HUES6 (cell line): Measurements from ENCODE around the gene STPG1.

Experiments used
- H3K27ac ChIP-seq: 2 replicates; pipeline ENCODE4 v1.7.0; 2013; ENCODE audit warnings: low read depth, mild to moderate bottlenecking, low read length, inconsistent platforms
- H3K27me3 ChIP-seq: 2 replicates; pipeline ENCODE4 v1.6.1; 2013; ENCODE audit warnings: low read length; ENCODE audit not compliant: control insufficient read depth, insufficient read depth
- H3K36me3 ChIP-seq: 2 replicates; pipeline ENCODE4 v1.6.1; 2013; ENCODE audit warnings: low read length; ENCODE audit not compliant: control insufficient read depth, insufficient read depth
- H3K4me1 ChIP-seq: 2 replicates; pipeline ENCODE4 v1.6.1; 2013; ENCODE audit warnings: low read length; ENCODE audit not compliant: control insufficient read depth, insufficient read depth
- H3K4me3 ChIP-seq: 2 replicates; pipeline ENCODE4 v1.5.1; 2013; ENCODE audit warnings: low read depth, low read length
- H3K9ac ChIP-seq: one replicate; pipeline ENCODE4 v1.6.1; 2013; ENCODE audit warnings: mild to moderate bottlenecking, low read length
- H3K9me3 ChIP-seq: 2 replicates; pipeline ENCODE4 v1.6.1; 2013; ENCODE audit warnings: low read depth, low read length; ENCODE audit not compliant: control insufficient read depth, insufficient read depth

The STPG1 gene

DNA sequence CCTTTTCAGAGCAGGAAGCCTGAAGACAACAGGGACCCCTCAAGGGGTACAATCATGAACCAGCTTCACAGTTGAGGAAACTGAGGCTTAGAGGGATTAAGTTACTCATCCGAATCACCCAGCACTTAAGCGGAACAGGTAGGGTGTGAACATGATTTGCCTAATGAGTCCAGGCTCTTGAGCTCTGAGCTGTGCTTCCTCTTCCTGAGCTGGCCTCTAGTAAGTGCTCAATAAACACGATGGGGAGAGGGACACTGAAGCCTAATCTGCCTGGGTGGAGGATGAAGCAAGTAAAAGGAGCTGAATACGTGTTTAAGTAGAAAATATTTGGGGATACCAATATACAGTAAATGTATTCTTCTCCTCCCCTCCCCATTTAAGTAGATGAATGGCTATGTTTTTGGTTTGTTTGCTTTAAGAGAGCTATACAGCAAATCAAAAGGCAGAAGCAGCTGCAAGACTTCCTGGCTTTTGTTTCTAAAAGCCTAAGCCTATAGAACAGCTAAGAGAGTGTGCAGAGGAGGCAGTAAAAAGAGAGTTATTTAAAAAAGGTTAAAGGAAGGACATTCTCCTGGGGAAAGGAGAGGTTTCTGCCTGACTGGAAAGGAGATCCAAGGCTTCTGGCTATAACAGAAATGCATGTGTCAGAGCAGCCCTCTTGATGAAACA, 20.5 kb downstream of the STPG1 start:
- Histone ChIP-seq H3K4me1 (peaks cover 22% of the 10 kb centered on the region), H3K27ac (no peak overlapping the region), H3K9ac (no peak overlapping the region), H3K27me3 (no peaks in the 10 kb centered on the region), H3K36me3 (no peaks in the 10 kb centered on the region), H3K9me3 (no peaks in the 10 kb centered on the region), H3K4me3 (no peak overlapping the region)

DNA sequence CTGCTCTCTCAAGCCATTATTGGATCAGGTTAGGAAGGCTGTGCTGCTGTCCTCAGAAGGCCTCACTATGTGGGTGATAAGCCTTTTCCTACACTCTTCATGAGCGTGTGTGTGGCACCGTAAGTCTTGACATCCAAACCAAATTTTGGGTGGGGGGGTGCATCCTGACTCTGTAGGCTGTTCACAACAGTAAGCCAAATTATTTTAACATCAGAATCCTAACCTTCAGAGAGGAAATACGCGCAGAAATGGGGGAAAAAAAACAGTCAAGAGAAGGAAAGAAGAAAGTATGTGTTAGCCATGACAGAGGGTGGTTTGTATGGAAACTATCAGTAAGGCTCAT, 21.0 kb downstream of the STPG1 start:
- H3K4me1 ChIP-seq, result peaks cover 22% of the 10 kb centered on the region
- no peaks in the 10 kb centered on the region for H3K27me3 ChIP-seq
- H3K9me3 ChIP-seq, result no peaks in the 10 kb centered on the region
- no peaks in the 10 kb centered on the region; the same call in 1 of the 2 replicates for H3K36me3 ChIP-seq
- H3K4me3 ChIP-seq, result no peak overlapping the region
- H3K9ac ChIP-seq, result no peak overlapping the region
- H3K27ac ChIP-seq, result no peak overlapping the region

DNA sequence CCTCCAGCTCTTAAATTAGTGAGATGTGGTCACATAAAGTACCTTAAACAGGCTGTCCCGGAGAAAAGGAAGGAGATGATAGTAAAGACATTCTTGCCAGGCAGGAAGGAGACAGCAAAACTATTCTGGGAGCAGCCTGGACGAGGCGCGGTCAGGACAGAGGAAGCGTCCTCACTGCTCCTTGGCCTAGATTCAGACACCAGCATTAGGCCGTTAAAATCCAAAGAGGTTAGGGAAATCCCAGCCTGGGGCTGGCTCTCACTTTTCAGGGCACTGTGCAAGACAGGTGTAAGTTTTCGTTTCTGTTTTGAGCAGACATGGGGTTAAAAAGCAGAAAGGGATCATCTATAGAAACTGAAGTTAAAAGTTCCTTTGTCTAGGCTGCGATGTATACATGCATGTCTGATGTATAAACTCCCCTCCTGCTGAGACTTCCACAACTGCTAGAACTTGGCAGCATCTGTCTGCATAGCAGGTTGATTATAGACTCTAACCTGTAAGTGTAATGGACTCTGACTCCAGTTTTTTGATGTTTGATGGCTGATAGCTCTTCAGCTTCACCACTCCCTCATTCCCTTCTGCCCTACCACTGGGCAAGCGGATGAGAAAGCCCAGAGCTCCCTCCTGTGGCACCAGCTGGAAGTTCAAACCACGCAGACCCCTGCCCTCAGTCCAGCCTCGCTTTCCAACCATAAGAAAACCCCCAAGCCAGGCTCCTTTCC, 21.5 kb downstream of the STPG1 start:
- no peaks in the 10 kb centered on the region; the same call in 1 of the 2 replicates for H3K36me3 ChIP-seq
- H3K27ac ChIP-seq, result no peak overlapping the region
- no peaks in the 10 kb centered on the region for H3K9me3 ChIP-seq
- H3K4me3 ChIP-seq, result no peak overlapping the region
- H3K27me3 ChIP-seq, result no peaks in the 10 kb centered on the region
- H3K4me1 ChIP-seq, result peaks cover 22% of the 10 kb centered on the region
- H3K9ac ChIP-seq, result no peak overlapping the region

DNA sequence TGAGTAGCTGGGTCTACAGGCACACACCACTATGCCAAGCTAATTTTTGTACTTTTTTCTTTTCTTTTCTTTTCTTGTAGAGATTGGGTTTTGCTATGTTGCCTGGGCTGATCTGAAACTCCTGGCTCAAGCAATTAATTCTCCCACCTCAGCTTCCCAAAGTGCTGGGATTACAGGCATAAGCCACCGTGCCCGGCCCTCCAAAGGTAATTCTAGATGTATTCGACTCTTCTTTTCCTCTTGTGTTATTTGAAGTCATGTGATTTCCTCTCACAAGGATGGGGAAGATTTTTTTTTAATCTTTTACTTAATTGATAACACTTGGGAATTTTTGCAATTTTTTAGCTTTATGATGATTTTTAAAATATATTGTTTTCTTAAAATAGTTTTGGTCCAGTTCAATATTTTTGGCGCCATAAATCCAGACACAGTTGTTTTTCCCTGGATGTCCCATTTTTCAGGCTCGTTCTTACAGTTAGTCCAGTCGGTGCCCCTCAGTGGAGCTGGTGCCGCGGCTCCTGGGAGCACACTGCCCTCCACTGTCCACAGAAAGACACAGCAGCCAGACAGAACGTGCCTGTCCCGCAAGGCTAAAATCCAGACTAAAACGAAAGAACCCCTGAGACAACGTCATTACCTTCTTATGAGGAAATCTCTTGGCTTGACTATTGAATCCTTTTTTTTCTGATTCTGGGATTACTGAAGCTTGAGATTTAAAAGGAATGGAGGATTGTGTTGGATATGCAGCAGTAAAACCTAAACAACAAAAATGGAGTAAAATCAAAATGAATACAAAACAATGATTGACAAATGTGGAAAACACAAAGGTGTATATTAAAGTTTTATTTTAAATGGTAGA, 22.4 kb downstream of the STPG1 start:
- peaks cover 22% of the 10 kb centered on the region for H3K4me1 ChIP-seq
- H3K36me3 ChIP-seq, result no peaks in the 10 kb centered on the region; the same call in 1 of the 2 replicates
- H3K27ac ChIP-seq, result no peak overlapping the region
- no peaks in the 10 kb centered on the region for H3K9me3 ChIP-seq
- H3K4me3 ChIP-seq, result no peak overlapping the region
- no peak overlapping the region for H3K9ac ChIP-seq
- no peaks in the 10 kb centered on the region for H3K27me3 ChIP-seq

DNA sequence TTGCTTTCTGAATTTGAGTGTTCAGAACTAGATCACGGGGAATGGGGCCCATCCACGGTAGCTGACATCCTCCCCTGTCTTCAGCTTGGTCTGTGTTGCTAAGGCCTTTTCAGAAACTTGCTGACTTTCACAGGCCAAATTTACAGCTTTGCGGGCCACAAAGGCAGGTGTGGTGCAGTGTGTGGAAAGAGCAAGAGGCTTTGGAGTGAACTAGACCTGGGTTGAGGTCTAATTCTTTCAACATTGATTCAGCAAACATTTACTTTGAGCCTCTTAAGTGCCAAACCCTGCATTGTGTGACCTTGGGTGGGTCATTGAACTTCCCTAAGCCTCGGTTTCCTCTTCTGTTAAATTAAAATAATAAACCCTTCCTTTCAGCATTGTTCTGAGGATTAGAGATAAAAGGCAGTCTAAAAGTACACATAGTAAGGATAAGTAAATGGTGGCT, 24.3 kb downstream of the STPG1 start:
- Histone ChIP-seq H3K4me3 (no peak overlapping the region), H3K4me1 (peaks cover 22% of the 10 kb centered on the region), H3K36me3 (no peaks in the 10 kb centered on the region; the same call in 1 of the 2 replicates), H3K9ac (no peak overlapping the region), H3K27me3 (no peaks in the 10 kb centered on the region), H3K27ac (no peak overlapping the region), H3K9me3 (no peaks in the 10 kb centered on the region)

DNA sequence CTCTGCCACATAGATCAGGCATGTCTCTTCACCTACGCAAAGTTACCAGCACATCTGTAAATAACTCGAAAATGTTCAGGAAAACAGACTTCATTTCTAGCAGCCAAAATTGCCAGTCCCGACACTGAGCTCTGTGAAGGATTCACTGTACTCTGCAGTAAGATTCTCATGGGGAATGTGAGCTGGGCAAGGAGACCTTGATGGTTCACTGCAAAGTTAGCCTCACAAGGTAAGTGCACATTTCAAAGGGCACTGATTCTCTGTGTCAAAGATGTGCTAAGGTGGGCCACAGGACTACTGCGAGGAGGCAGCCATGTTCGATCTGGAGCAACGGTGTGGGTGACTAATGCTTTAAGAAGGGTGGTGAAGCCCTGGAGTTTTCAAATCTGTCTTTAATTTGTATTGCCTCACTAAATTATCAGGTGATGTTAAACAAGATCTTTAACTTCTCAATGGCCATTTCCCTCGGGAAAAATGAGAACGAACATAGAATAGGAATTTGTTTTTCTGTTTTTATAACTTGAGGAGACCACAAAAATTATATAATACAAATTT, 25.2 kb downstream of the STPG1 start:
- H3K9me3 ChIP-seq, result no peaks in the 10 kb centered on the region
- no peak overlapping the region for H3K9ac ChIP-seq
- no peaks in the 10 kb centered on the region for H3K27me3 ChIP-seq
- no peak overlapping the region for H3K27ac ChIP-seq
- no peak overlapping the region for H3K4me3 ChIP-seq
- peaks cover 2% of the 10 kb centered on the region; the same call in 1 of the 2 replicates for H3K36me3 ChIP-seq
- H3K4me1 ChIP-seq, result peaks cover 16% of the 10 kb centered on the region

DNA sequence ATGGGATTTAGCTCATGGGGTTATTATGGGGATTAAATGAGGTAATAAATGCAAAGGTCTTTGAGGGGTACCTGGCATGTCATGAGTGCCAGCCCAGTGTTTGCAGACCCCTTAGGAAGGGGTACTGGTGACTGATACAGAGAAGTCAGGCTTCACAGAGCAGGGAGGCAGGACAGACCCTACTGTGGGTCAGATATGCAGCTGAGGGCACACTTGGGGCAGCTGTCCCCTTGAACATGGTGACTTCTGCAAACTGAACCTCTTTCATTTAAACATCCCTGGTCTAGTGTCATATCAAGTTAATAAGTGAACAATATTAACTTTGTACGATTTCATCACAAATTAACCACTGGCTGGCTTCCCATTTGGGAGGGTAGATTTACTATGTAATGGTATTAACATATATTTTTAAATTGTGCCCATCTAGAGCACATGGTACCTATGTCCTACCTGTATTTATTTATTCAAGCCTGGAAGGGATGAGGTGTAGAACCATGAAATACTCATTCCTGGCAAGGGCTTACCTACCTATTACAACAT, 25.9 kb downstream of the STPG1 start:
- no peak overlapping the region for H3K9ac ChIP-seq
- H3K4me3 ChIP-seq, result no peak overlapping the region
- no peak overlapping the region for H3K27ac ChIP-seq
- no peaks in the 10 kb centered on the region for H3K9me3 ChIP-seq
- H3K36me3 ChIP-seq, result peaks cover 2% of the 10 kb centered on the region; the same call in 1 of the 2 replicates
- no peaks in the 10 kb centered on the region for H3K27me3 ChIP-seq
- H3K4me1 ChIP-seq, result peaks cover 10% of the 10 kb centered on the region

DNA sequence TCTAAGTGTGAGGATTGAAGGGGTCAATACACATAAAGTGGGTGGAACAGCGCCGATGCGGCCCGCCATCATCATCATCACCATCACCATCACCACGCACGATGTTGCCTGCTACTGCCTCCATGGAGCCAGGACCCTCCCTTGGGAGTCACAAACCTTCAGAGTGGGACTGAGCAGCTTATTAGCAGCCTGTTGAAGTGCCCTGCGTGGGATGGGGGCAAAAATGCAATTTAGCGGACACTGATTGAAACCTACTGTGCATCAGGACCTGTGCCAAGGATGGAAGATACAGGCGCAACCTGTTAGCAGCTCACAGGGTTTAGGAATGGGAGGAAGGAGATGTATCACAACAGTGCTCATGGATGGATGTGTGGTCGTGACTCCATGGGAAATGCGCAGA, 26.7 kb downstream of the STPG1 start:
- Histone ChIP-seq H3K9ac (no peak overlapping the region), H3K4me1 (peaks cover 4% of the 10 kb centered on the region), H3K36me3 (peaks cover 2% of the 10 kb centered on the region; the same call in 1 of the 2 replicates), H3K9me3 (no peaks in the 10 kb centered on the region), H3K4me3 (no peak overlapping the region), H3K27me3 (no peaks in the 10 kb centered on the region), H3K27ac (no peak overlapping the region)

DNA sequence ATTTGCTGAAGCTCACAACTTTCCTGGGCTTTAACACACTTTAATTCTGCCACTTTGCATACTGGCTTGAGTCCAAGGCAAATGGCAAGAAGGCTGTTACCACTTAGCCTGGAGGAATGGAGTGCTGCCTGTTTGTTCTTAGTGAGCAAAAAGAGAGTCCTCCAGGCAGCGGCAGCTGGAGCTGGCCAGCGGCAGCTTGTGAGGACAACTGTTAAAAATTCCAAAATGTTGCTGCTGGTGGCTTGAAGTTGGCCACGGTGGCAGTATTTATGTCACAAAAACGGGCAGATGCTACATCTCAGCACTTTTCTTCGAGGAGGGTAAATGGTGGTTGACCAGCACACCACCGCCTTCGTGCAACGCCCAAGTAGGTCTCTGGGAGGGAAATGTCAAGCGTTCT, 27.3 kb downstream of the STPG1 start:
- H3K36me3 ChIP-seq, result peaks cover 2% of the 10 kb centered on the region; the same call in 1 of the 2 replicates
- H3K4me1 ChIP-seq, result no peaks in the 10 kb centered on the region
- H3K27ac ChIP-seq, result no peak overlapping the region
- H3K9me3 ChIP-seq, result no peaks in the 10 kb centered on the region
- no peak overlapping the region for H3K9ac ChIP-seq
- no peaks in the 10 kb centered on the region for H3K27me3 ChIP-seq
- H3K4me3 ChIP-seq, result no peak overlapping the region

DNA sequence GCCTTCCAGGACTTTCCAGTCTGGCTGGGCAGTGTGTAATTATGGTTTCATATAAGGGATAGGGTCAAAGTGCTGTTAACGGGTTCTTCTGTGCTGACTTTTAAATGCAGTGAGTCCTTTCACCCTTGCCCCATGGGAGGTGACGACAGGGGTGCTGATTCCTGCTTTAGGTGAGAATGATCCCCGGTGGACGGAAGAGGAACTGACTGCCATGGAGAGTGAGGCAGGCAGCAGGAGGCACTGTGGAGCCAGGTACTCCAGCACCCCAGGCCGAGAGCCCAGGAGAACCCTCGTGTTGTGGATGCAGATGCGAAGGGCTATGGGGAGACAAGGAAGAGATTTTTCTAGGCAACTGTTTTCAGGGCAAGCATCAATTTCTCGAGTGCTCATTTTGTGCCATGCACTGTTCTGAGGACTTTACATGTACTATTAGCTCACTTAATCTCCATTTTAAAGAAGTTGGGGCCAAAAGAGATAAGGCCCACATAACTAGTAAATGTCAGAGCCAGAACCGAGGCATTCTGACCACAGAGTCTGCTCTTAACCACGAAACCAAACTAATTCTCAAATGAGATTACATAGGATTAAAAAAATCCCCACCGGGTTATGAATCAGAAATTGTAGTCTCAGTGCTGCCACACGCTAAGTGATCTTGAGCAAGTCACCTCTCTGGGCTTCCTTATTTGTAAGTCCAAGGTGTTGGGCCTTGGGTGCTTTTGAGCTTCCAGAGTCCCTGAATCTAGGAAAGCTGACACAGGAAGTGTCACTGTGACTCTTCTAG, 28.2 kb downstream of the STPG1 start:
- H3K4me3 ChIP-seq, result no peak overlapping the region

More for the DNA sequence above, 28.2 kb downstream of the STPG1 start:
- Histone ChIP-seq H3K27me3 (no peaks in the 10 kb centered on the region), H3K27ac (no peak overlapping the region), H3K9me3 (no peaks in the 10 kb centered on the region), H3K36me3 (peaks cover 2% of the 10 kb centered on the region; the same call in 1 of the 2 replicates), H3K4me1 (no peaks in the 10 kb centered on the region), H3K9ac (no peak overlapping the region)
